Subcutaneous abdominal adipose tissue (tissue), 5 donors: ENCODE measurements around the gene PC.
"Not testable (repeated sequence)": the region's sequence is repeated elsewhere in the genome, so short reads cannot be mapped to it uniquely, and the experiment has no call there.

Experiments
- H3K27ac ChIP-seq: one replicate; pipeline ENCODE4 v1.7.0; 2013; ENCODE audit warnings: low read depth, mild to moderate bottlenecking, inconsistent platforms, low read length, moderate library complexity
- H3K27me3 ChIP-seq, 5 donors: one replicate each; pipeline ENCODE4 v1.7.0; 2013; ENCODE audit warnings: low read length in 5 of 5, inconsistent platforms in 1 of 5; ENCODE audit not compliant: control insufficient read depth in 5 of 5, insufficient read depth in 4 of 5
- H3K36me3 ChIP-seq, 5 donors: one replicate each; pipeline ENCODE4 v1.7.0; 2013; ENCODE audit warnings: low read length in 5 of 5; ENCODE audit not compliant: control insufficient read depth in 5 of 5, insufficient read depth in 5 of 5
- H3K4me1 ChIP-seq, 5 donors: one replicate each; pipeline ENCODE4 v1.7.0; 2013; ENCODE audit warnings: low read length in 5 of 5, mild to moderate bottlenecking in 3 of 5, moderate library complexity in 1 of 5; ENCODE audit not compliant: control insufficient read depth in 5 of 5, insufficient read depth in 5 of 5
- H3K4me3 ChIP-seq, 5 donors: one replicate each; pipeline ENCODE4 v1.7.0; 2013; ENCODE audit warnings: low read length in 5 of 5, low read depth in 1 of 5
- H3K9ac ChIP-seq, 5 donors: one replicate each; pipeline ENCODE4 v1.7.0; 2013; ENCODE audit warnings: low read length in 5 of 5, mild to moderate bottlenecking in 4 of 5, moderate library complexity in 3 of 5
- H3K9me3 ChIP-seq, 5 donors: one replicate each; pipeline ENCODE4 v1.7.0; 2013; ENCODE audit warnings: low read length in 5 of 5; ENCODE audit not compliant: control insufficient read depth in 5 of 5
- donor health status: healthy.
- donor health status: healthy.
- donor health status: healthy.
- donor health status: healthy.
- donor health status: healthy.

Gene PC

GRCh38 chr11:66818231-66818955, 139.8 kb downstream of the PC start:
- Histone ChIP-seq H3K4me1 (no peaks in the 10 kb centered on the region), H3K9me3 (no peaks in the 10 kb centered on the region), H3K36me3 (peaks cover 0 to 4% (median 0%) of the 10 kb centered on the region in 5 donors), H3K4me3 (no peak overlapping the region), H3K9ac (no peak overlapping the region), H3K27me3 (no peaks in the 10 kb centered on the region), H3K27ac (no peak overlapping the region)

GRCh38 chr11:66815646-66816045, 142.5 kb downstream of the PC start:
- H3K9me3 ChIP-seq, result no peaks in the 10 kb centered on the region
- no peak overlapping the region for H3K9ac ChIP-seq
- H3K27ac ChIP-seq, result no peak overlapping the region
- H3K4me1 ChIP-seq, result no peaks in the 10 kb centered on the region
- H3K27me3 ChIP-seq, result no peaks in the 10 kb centered on the region
- H3K4me3 ChIP-seq, result no peak overlapping the region
- H3K36me3 ChIP-seq, result peaks cover 0 to 4% (median 0%) of the 10 kb centered on the region in 5 donors

GRCh38 chr11:66814678-66815077, 143.5 kb downstream of the PC start:
- H3K9ac ChIP-seq, result no peak overlapping the region
- H3K36me3 ChIP-seq, result peaks cover 0 to 4% (median 0%) of the 10 kb centered on the region in 5 donors
- no peaks in the 10 kb centered on the region for H3K4me1 ChIP-seq
- no peak overlapping the region for H3K27ac ChIP-seq
- no peaks in the 10 kb centered on the region for H3K27me3 ChIP-seq
- no peaks in the 10 kb centered on the region for H3K9me3 ChIP-seq
- no peak overlapping the region for H3K4me3 ChIP-seq

- no peak overlapping the region for H3K27ac ChIP-seq
- no peaks in the 10 kb centered on the region for H3K36me3 ChIP-seq
- H3K4me3 ChIP-seq, result no peak overlapping the region
- H3K4me1 ChIP-seq, result no peaks in the 10 kb centered on the region
- H3K9me3 ChIP-seq, result no peaks in the 10 kb centered on the region
- H3K9ac ChIP-seq, result no peak overlapping the region
- H3K27me3 ChIP-seq, result no peaks in the 10 kb centered on the region
Observed at GRCh38 chr11:66810576-66811185, 147.5 kb downstream of the PC start.

GRCh38 chr11:66809592-66809991, 148.6 kb downstream of the PC start:
- H3K36me3 ChIP-seq, result no peaks in the 10 kb centered on the region
- no peak overlapping the region for H3K27ac ChIP-seq
- no peak overlapping the region for H3K4me3 ChIP-seq
- no peaks in the 10 kb centered on the region for H3K27me3 ChIP-seq
- no peaks in the 10 kb centered on the region for H3K9me3 ChIP-seq
- no peaks in the 10 kb centered on the region for H3K4me1 ChIP-seq
- H3K9ac ChIP-seq, result no peak overlapping the region

- Histone ChIP-seq H3K9ac (no peak overlapping the region), H3K4me1 (no peaks in the 10 kb centered on the region), H3K9me3 (no peaks in the 10 kb centered on the region), H3K27me3 (no peaks in the 10 kb centered on the region), H3K36me3 (no peaks in the 10 kb centered on the region), H3K4me3 (no peak overlapping the region), H3K27ac (no peak overlapping the region)
Observed at GRCh38 chr11:66800720-66801428, 157.3 kb downstream of the PC start.

GRCh38 chr11:66799815-66800214, 158.4 kb downstream of the PC start:
- H3K9me3 ChIP-seq, H3K36me3 ChIP-seq, H3K9ac ChIP-seq, H3K27me3 ChIP-seq, H3K4me1 ChIP-seq, H3K27ac ChIP-seq, H3K4me3 ChIP-seq: not testable (repeated sequence)
